Trophoblast cell (in vitro differentiated cells and primary cell): ENCODE data around the gene AJAP1.

Source experiments
- DNase-seq, 2 donors: peaks; one replicate each; pipeline ENCODE4 v3.0.0-alpha.2; 2016
- H2AFZ ChIP-seq: 2 replicates; pipeline ENCODE4 v1.6.1; 2013; ENCODE audit warnings: low read length, moderate library complexity, mild to moderate bottlenecking; ENCODE audit not compliant: insufficient read depth, poor library complexity
- H2AK5ac ChIP-seq: 2 replicates; pipeline ENCODE4 v1.6.1; 2013; ENCODE audit warnings: mild to moderate bottlenecking, low read length
- H2BK120ac ChIP-seq: 2 replicates; pipeline ENCODE4 v1.6.1; 2013; ENCODE audit warnings: low read length, mild to moderate bottlenecking, moderate library complexity; ENCODE audit not compliant: insufficient read depth, poor library complexity
- H2BK12ac ChIP-seq: 2 replicates; pipeline ENCODE4 v1.6.1; 2013; ENCODE audit warnings: mild to moderate bottlenecking, low read length, moderate library complexity
- H2BK5ac ChIP-seq: 2 replicates; pipeline ENCODE4 v1.6.1; 2013; ENCODE audit warnings: low read length, low read depth, moderate library complexity, mild to moderate bottlenecking; ENCODE audit not compliant: poor library complexity
- H3K14ac ChIP-seq: 2 replicates; pipeline ENCODE4 v1.6.1; 2013; ENCODE audit warnings: mild to moderate bottlenecking, low read length
- H3K18ac ChIP-seq: 2 replicates; pipeline ENCODE4 v1.6.1; 2013; ENCODE audit warnings: mild to moderate bottlenecking, low read length
- H3K23ac ChIP-seq: 2 replicates; pipeline ENCODE4 v1.6.1; 2013; ENCODE audit warnings: low read length
- H3K27ac ChIP-seq: 2 replicates; pipeline ENCODE4 v1.5.1; 2013; ENCODE audit warnings: low read depth, mild to moderate bottlenecking, inconsistent platforms, low read length, moderate library complexity
- H3K27me3 ChIP-seq: 2 replicates; pipeline ENCODE4 v1.6.1; 2013; ENCODE audit warnings: inconsistent platforms, mild to moderate bottlenecking, low read length, moderate library complexity; ENCODE audit not compliant: insufficient read depth
- H3K36me3 ChIP-seq, 2 experiments: 1 replicate in 1 of 2; 2 replicates in 1 of 2; pipeline ENCODE4 v1.6.1; 2013; ENCODE audit warnings: low read length in 2 of 2, mild to moderate bottlenecking in 2 of 2, moderate library complexity in 1 of 2; ENCODE audit not compliant: insufficient read depth in 2 of 2, control insufficient read depth in 1 of 2
- H3K4ac ChIP-seq: 2 replicates; pipeline ENCODE4 v1.6.1; 2013; ENCODE audit warnings: low read depth, mild to moderate bottlenecking, low read length, moderate library complexity
- H3K4me1 ChIP-seq, 2 experiments: 1 replicate in 1 of 2; 2 replicates in 1 of 2; pipeline ENCODE4 v1.6.1; 2013; ENCODE audit warnings: low read length in 2 of 2, mild to moderate bottlenecking in 2 of 2, moderate library complexity in 1 of 2; ENCODE audit not compliant: insufficient read depth in 2 of 2, control insufficient read depth in 1 of 2
- H3K4me2 ChIP-seq: 2 replicates; pipeline ENCODE4 v1.6.1; 2013; ENCODE audit warnings: inconsistent platforms, mild to moderate bottlenecking, low read length, moderate library complexity
- H3K4me3 ChIP-seq: 2 replicates; pipeline ENCODE4 v1.5.1; 2013; ENCODE audit warnings: mild to moderate bottlenecking, low read depth, low read length, inconsistent platforms
- H3K79me1 ChIP-seq: one replicate; pipeline ENCODE4 v1.6.1; 2013; ENCODE audit warnings: low read length
- H3K79me2 ChIP-seq: 2 replicates; pipeline ENCODE4 v1.6.1; 2013; ENCODE audit warnings: low read length, mild to moderate bottlenecking; ENCODE audit not compliant: control insufficient read depth, insufficient read depth, poor library complexity
- H3K9ac ChIP-seq: 2 replicates; pipeline ENCODE4 v1.6.1; 2013; ENCODE audit warnings: mild to moderate bottlenecking, low read length
- H3K9me3 ChIP-seq: 2 replicates; pipeline ENCODE4 v1.6.1; 2013; ENCODE audit warnings: low read depth, mild to moderate bottlenecking, control low read depth, inconsistent platforms, low read length; ENCODE audit not compliant: insufficient read depth
- H4K12ac ChIP-seq: 2 replicates; pipeline ENCODE4 v1.6.1; 2013; ENCODE audit warnings: low read depth, mild to moderate bottlenecking, low read length, moderate library complexity
- H4K8ac ChIP-seq: 2 replicates; pipeline ENCODE4 v1.6.1; 2013; ENCODE audit warnings: low read depth, mild to moderate bottlenecking, low read length, moderate library complexity
- H4K91ac ChIP-seq: one replicate; pipeline ENCODE4 v1.6.1; 2013; ENCODE audit warnings: low read depth, mild to moderate bottlenecking, low read length, moderate library complexity
- WGBS: extraction: QIAGEN DNeasy Blood & Tissue Kit; methylation state at CpG from one replicate; pipeline ENCODE4 v1.1.7; 2013; ENCODE audit warnings: missing lambda C conversion rate; ENCODE audit not compliant: insufficient read length, insufficient coverage; ENCODE audit errors: extremely low coverage; 5-methylcytosine and 5-hydroxymethylcytosine counted together

AJAP1 gene

GRCh38 chr1:4622821-4623220 lies 31.6 kb upstream of the AJAP1 start:
- Histone ChIP-seq H3K4ac (no peak overlapping the region), H3K4me1 (no peaks in the 10 kb centered on the region), H3K9ac (no peak overlapping the region), H3K4me3 (no peak overlapping the region), H3K18ac (no peak overlapping the region), H3K27ac (no peak overlapping the region), H4K91ac (no peak overlapping the region), H2AFZ (no peak overlapping the region), H4K8ac (no peak overlapping the region), H3K36me3 (no peaks in the 10 kb centered on the region), H3K14ac (no peak overlapping the region), H2BK12ac (no peak overlapping the region), H4K12ac (no peak overlapping the region), H3K9me3 (no peaks in the 10 kb centered on the region), H3K79me2 (no peaks in the 10 kb centered on the region), H3K4me2 (no peak overlapping the region), H2AK5ac (no peak overlapping the region), H2BK5ac (no peak overlapping the region), H3K79me1 (no peaks in the 10 kb centered on the region), H2BK120ac (no peak overlapping the region), H3K23ac (no peak overlapping the region), H3K27me3 (no peaks in the 10 kb centered on the region)
- WGBS = no CpG with 5 or more reads among the region's 10 CpGs
- DNase-seq = no peak

- H3K4me2 ChIP-seq = no peak overlapping the region
- no peaks in the 10 kb centered on the region for H3K27me3 ChIP-seq
- no peak overlapping the region for H2BK5ac ChIP-seq
- no peak overlapping the region for H3K14ac ChIP-seq
- WGBS = no CpG with 5 or more reads among the region's 10 CpGs
- no peak overlapping the region for H3K27ac ChIP-seq
- no peak overlapping the region for H3K4me3 ChIP-seq
- H4K91ac ChIP-seq = no peak overlapping the region
- H3K4me1 ChIP-seq = no peaks in the 10 kb centered on the region
- no peak overlapping the region for H3K4ac ChIP-seq
- H3K9ac ChIP-seq = no peak overlapping the region
- no peak overlapping the region for H2AFZ ChIP-seq
- no peaks in the 10 kb centered on the region for H3K36me3 ChIP-seq
- no peak overlapping the region for H3K18ac ChIP-seq
- no peak overlapping the region for H2BK12ac ChIP-seq
- DNase-seq = no peak
- H2AK5ac ChIP-seq = no peak overlapping the region
- H4K12ac ChIP-seq = no peak overlapping the region
- no peaks in the 10 kb centered on the region for H3K79me1 ChIP-seq
- no peaks in the 10 kb centered on the region for H3K79me2 ChIP-seq
- no peak overlapping the region for H3K23ac ChIP-seq
- no peak overlapping the region for H2BK120ac ChIP-seq
- no peaks in the 10 kb centered on the region for H3K9me3 ChIP-seq
- H4K8ac ChIP-seq = no peak overlapping the region
These were observed 30.2 kb upstream of the AJAP1 start for GRCh38 chr1:4624141-4624715.

- Histone ChIP-seq H4K91ac (no peak overlapping the region), H3K27ac (no peak overlapping the region), H3K79me1 (no peaks in the 10 kb centered on the region), H2AFZ (no peak overlapping the region), H2BK120ac (no peak overlapping the region), H3K9me3 (no peaks in the 10 kb centered on the region), H2BK5ac (no peak overlapping the region), H3K4me2 (no peak overlapping the region), H3K18ac (no peak overlapping the region), H3K14ac (no peak overlapping the region), H4K12ac (no peak overlapping the region), H3K4me3 (no peak overlapping the region), H4K8ac (no peak overlapping the region), H3K4ac (no peak overlapping the region), H3K79me2 (no peaks in the 10 kb centered on the region), H2AK5ac (no peak overlapping the region), H2BK12ac (no peak overlapping the region), H3K27me3 (no peaks in the 10 kb centered on the region), H3K9ac (no peak overlapping the region), H3K4me1 (no peaks in the 10 kb centered on the region), H3K23ac (no peak overlapping the region), H3K36me3 (no peaks in the 10 kb centered on the region)
- DNase-seq = no peak
- no CpG with 5 or more reads among the region's 9 CpGs for WGBS
These were observed 29.6 kb upstream of the AJAP1 start for GRCh38 chr1:4624801-4625200.

DNA sequence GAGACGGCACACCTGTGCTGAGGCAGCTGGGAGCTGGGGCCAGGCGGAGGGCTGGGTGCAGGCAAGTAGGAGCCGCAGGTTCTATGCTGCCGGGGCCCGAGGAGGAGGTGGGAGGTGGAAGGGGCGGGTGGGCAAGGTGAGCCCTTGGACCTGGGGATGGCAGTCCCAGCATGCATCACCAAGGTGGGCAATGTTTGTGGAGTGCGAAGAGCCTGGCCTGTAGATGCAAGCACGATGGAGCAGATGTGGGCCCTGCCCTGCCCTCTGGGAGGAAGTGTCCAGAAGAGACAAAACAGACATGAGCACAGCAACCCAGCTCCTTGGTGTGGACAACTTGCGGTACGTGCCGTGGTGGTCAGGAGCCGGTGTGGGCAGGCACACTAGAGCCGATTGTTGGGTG lies 28.3 kb upstream of the AJAP1 start:
- Histone ChIP-seq H3K4me3 (no peak overlapping the region), H3K27ac (no peak overlapping the region), H3K79me1 (no peaks in the 10 kb centered on the region), H2BK120ac (no peak overlapping the region), H3K14ac (no peak overlapping the region), H3K4me2 (no peak overlapping the region), H4K12ac (no peak overlapping the region), H2BK12ac (no peak overlapping the region), H2AFZ (no peak overlapping the region), H3K23ac (no peak overlapping the region), H2AK5ac (no peak overlapping the region), H3K4ac (no peak overlapping the region), H3K9ac (no peak overlapping the region), H2BK5ac (no peak overlapping the region), H3K4me1 (no peaks in the 10 kb centered on the region), H3K36me3 (no peaks in the 10 kb centered on the region), H3K9me3 (no peaks in the 10 kb centered on the region), H3K27me3 (no peaks in the 10 kb centered on the region), H3K18ac (no peak overlapping the region), H3K79me2 (no peaks in the 10 kb centered on the region), H4K91ac (no peak overlapping the region), H4K8ac (no peak overlapping the region)
- WGBS = no CpG with 5 or more reads among the region's 13 CpGs
- DNase-seq = no peak
